Fibroblast of the aortic adventitia (primary cell): Measurements from ENCODE around the gene HUNK. TPM values are rescaled to one million over a fixed set of nuclear protein-coding genes. Genes with fewer than 3 reads are reported as not detected.

Source experiments
- DNase-seq: peaks from one replicate; pipeline ENCODE4 v3.0.0-alpha.2; 2010; ENCODE audit warnings: low read depth
- H3K4me3 ChIP-seq: 2 replicates; pipeline ENCODE4 v1.5.1; 2011; ENCODE audit warnings: low read depth, mild to moderate bottlenecking, control low read depth, low read length, moderate library complexity
- CTCF ChIP-seq: IDR thresholded peaks from 2 replicates; pipeline ENCODE4 v1.5.1; 2011; ENCODE audit warnings: mild to moderate bottlenecking, low read length, control low read depth, inconsistent platforms; ENCODE audit not compliant: insufficient read depth
- total RNA-seq: library from RNA; depleted of rRNA; stranded (reverse); fragments of >200 nt; gene quantifications from 2 replicates; pipeline ENCODE4 v1.2.3, GENCODE V29; 2012; ENCODE audit warnings: low replicate concordance

HUNK gene
- total RNA-seq, 1 donor = 0.45 TPM

- no peak for TF ChIP-seq CTCF
- DNase-seq = no peak
- H3K4me3 ChIP-seq = no peak overlapping the region
Observed at GRCh38 chr21:31886915-31887314, 14.1 kb downstream of the HUNK start.

- no peak for DNase-seq
- no peak for TF ChIP-seq CTCF
- H3K4me3 ChIP-seq = no peak overlapping the region
Observed at GRCh38 chr21:31887391-31887841, 14.6 kb downstream of the HUNK start.

- no peak overlapping the region for H3K4me3 ChIP-seq
- no peak for DNase-seq
- no peak for TF ChIP-seq CTCF
Observed at GRCh38 chr21:31888936-31889371, 16.1 kb downstream of the HUNK start.

- TF ChIP-seq CTCF = no peak
- no peak for DNase-seq
- no peak overlapping the region for H3K4me3 ChIP-seq
Observed at GRCh38 chr21:31889460-31889859, 16.6 kb downstream of the HUNK start.

- TF ChIP-seq CTCF = no peak
- DNase-seq = no peak
- H3K4me3 ChIP-seq = no peak overlapping the region
Observed at GRCh38 chr21:31892686-31893085, 19.9 kb downstream of the HUNK start.

- TF ChIP-seq CTCF = no peak
- no peak for DNase-seq
- no peak overlapping the region for H3K4me3 ChIP-seq
Observed at GRCh38 chr21:31893851-31894415, 21.1 kb downstream of the HUNK start.

- TF ChIP-seq CTCF = no peak
- H3K4me3 ChIP-seq = no peak overlapping the region
- DNase-seq = no peak
Observed at GRCh38 chr21:31894457-31894856, 21.6 kb downstream of the HUNK start.
